WI38 (cell line): Measurements from ENCODE around the gene PACRGL.

Experiments
- H3K4me3 ChIP-seq: 2 replicates; pipeline ENCODE4 v1.5.1; 2011; ENCODE audit warnings: low read depth, mild to moderate bottlenecking, control low read depth, low read length
- CTCF ChIP-seq: IDR thresholded peaks from 2 replicates; pipeline ENCODE4 v1.5.1; 2012; ENCODE audit warnings: low read depth, mild to moderate bottlenecking, control low read depth, low read length

PACRGL gene

GRCh38 chr4:20787940-20788665 lies 87.8 kb downstream of the PACRGL start:
- no peak for TF ChIP-seq CTCF

More at GRCh38 chr4:20787940-20788665, 87.8 kb downstream of the PACRGL start:
- H3K4me3 ChIP-seq = no peak overlapping the region
